ENCODE measurements around the gene PYGM. TPM values are rescaled to one million over a fixed set of nuclear protein-coding genes. Genes with fewer than 3 reads are reported as not detected.

The PYGM gene
- total and polyA plus RNA-seq, 10 donors: 1.7 to 7.2 (median 4.2) TPM

GRCh38 chr11:64765851-64766665 is 6.3 kb upstream of the PYGM start:
- peak overlapping the region in 4 of 8 donors; percentile 70 to 91 (median 82) for H3K27ac ChIP-seq
- no peak for TF ChIP-seq CTCF (IDR thresholded peaks at IDR 0.05 in 8 of 11, conservative IDR thresholded peaks at IDR 0.05 in 3 of 11)
- peak; percentile 48 to 67 (median 53) for TF ChIP-seq POLR2AphosphoS5 (IDR thresholded peaks at IDR 0.05)
- H3K4me3 ChIP-seq: no peak overlapping the region
- no peaks in the 10 kb centered on the region for H3K27me3 ChIP-seq (replicated peaks in 1 of 7)
- no peaks in the 10 kb centered on the region for H3K9me3 ChIP-seq
- H3K4me1 ChIP-seq: peaks cover 59 to 100% (median 90%) of the 10 kb centered on the region in 6 donors
- peak; percentile 78 for DNase-seq
- intact Hi-C loops (cut with DNase I; ENCODE audit: low total_unique reads): no loop called here
- H3K36me3 ChIP-seq: peaks cover 2 to 100% (median 84%) of the 10 kb centered on the region in 6 donors
- WGBS, 5 donors: 84 to 88% (median 86%) methylated on average over 32 to 42 of the region's 42 CpGs

GRCh38 chr11:64765291-64765850 is 5.6 kb upstream of the PYGM start:
- Histone ChIP-seq H3K27ac (peak overlapping the region in 6 of 8 donors; percentile 63 to 91 (median 82)), H3K4me1 (peaks cover 65 to 100% (median 90%) of the 10 kb centered on the region in 6 donors)
- WGBS, 5 donors: 88 to 92% (median 90%) methylated on average over 30 of the region's 30 CpGs

GRCh38 chr11:64764753-64765152 is 5.0 kb upstream of the PYGM start:
- Histone ChIP-seq H3K9me3 (no peaks in the 10 kb centered on the region), H3K27ac (peak overlapping the region; percentile 63 to 91 (median 81)), H3K4me3 (peak overlapping the region in 1 of 8 donors; percentile 28), H3K4me1 (peaks cover 71 to 100% (median 94%) of the 10 kb centered on the region in 6 donors), H3K36me3 (peaks cover 2 to 99% (median 71%) of the 10 kb centered on the region in 6 donors), H3K27me3 (replicated peaks in 1 of 7) (no peaks in the 10 kb centered on the region)
- 75 to 84% (median 75%) methylated on average over 7 to 8 of the region's 8 CpGs for WGBS, 5 donors
- DNase-seq: peak; percentile 64
- no peak for TF ChIP-seq POLR2AphosphoS5 (IDR thresholded peaks at IDR 0.05)
- no peak for TF ChIP-seq POLR2A (IDR thresholded peaks at IDR 0.05)
- no peak for TF ChIP-seq CTCF (IDR thresholded peaks at IDR 0.05 in 8 of 11, conservative IDR thresholded peaks at IDR 0.05 in 3 of 11)
- intact Hi-C loops (cut with DNase I; ENCODE audit: low total_unique reads): no loop called here

More at GRCh38 chr11:64765291-64765850, 5.6 kb upstream of the PYGM start:
- Histone ChIP-seq H3K9me3 (no peaks in the 10 kb centered on the region), H3K27me3 (replicated peaks in 1 of 7) (no peaks in the 10 kb centered on the region), H3K36me3 (peaks cover 2 to 99% (median 78%) of the 10 kb centered on the region in 6 donors), H3K4me3 (no peak overlapping the region)
- intact Hi-C loops (cut with DNase I; ENCODE audit: low total_unique reads): no loop called here
- DNase-seq: peak; percentile 79
- TF ChIP-seq POLR2AphosphoS5 (IDR thresholded peaks at IDR 0.05): peak; percentile 53 to 78 (median 58)
- peak in 1 of 11 experiments; percentile 17 for TF ChIP-seq CTCF (IDR thresholded peaks at IDR 0.05 in 8 of 11, conservative IDR thresholded peaks at IDR 0.05 in 3 of 11)
- no peak for TF ChIP-seq POLR2A (IDR thresholded peaks at IDR 0.05)
